Jurkat, Clone E6-1 (cell line): ENCODE results near the gene SPATA2.
A peak's percentile ranks its signal among the peaks of the same experiment; 100 is the strongest.

ENCODE experiments used
- DNase-seq: peaks from one replicate; pipeline ENCODE4 v3.0.0-alpha.2; 2011; ENCODE audit warnings: low read depth, low spot score
- H3K4me3 ChIP-seq: 2 replicates; pipeline ENCODE4 v1.5.1; 2011; ENCODE audit warnings: mild to moderate bottlenecking, low read length, control low read depth, moderate library complexity

The SPATA2 gene

GRCh38 chr20:49936153-49937026 lies 21.1 kb upstream of the SPATA2 start, which contains the start of gene RNF114:
Gene RNF114 (plus strand): TSS chr20:49936397. CDS start chr20:49936413, 16 bp downstream.
- DNase-seq: peak; percentile 86
- peak within 1 kb of the TSS; percentile 71 for H3K4me3 ChIP-seq

GRCh38 chr20:49935746-49936152 lies 20.4 kb upstream of the SPATA2 start:
- no peak for DNase-seq
- H3K4me3 ChIP-seq: peak overlapping the region; percentile 45

- no peak for DNase-seq
- no peak overlapping the region for H3K4me3 ChIP-seq
Observed at GRCh38 chr20:49929142-49929494, 13.8 kb upstream of the SPATA2 start.

- H3K4me3 ChIP-seq: no peak overlapping the region
- peak; percentile 81 for DNase-seq
Observed at GRCh38 chr20:49928411-49929141, 13.2 kb upstream of the SPATA2 start.

GRCh38 chr20:49925901-49926454 lies 10.6 kb upstream of the SPATA2 start:
- DNase-seq: no peak
- no peak overlapping the region for H3K4me3 ChIP-seq

- no peak overlapping the region for H3K4me3 ChIP-seq
- no peak for DNase-seq
Observed at GRCh38 chr20:49924247-49924646, 8.9 kb upstream of the SPATA2 start.

GRCh38 chr20:49919461-49919860 lies 4.1 kb upstream of the SPATA2 start:
- no peak overlapping the region for H3K4me3 ChIP-seq
- DNase-seq: no peak

GRCh38 chr20:49919009-49919408 lies 3.7 kb upstream of the SPATA2 start:
- no peak overlapping the region for H3K4me3 ChIP-seq
- no peak for DNase-seq

- DNase-seq: no peak
- no peak overlapping the region for H3K4me3 ChIP-seq
Observed at GRCh38 chr20:49918446-49918845, 3.1 kb upstream of the SPATA2 start.

- DNase-seq: no peak
Observed at GRCh38 chr20:49916146-49917002, 1.0 kb upstream of the SPATA2 start.

GRCh38 chr20:49915118-49915379 lies 280 bp downstream of the SPATA2 start:
- no peak for DNase-seq

More at GRCh38 chr20:49916146-49917002, 1.0 kb upstream of the SPATA2 start:
- peak overlapping the region; percentile 93 for H3K4me3 ChIP-seq

GRCh38 chr20:49914310-49915117 lies 815 bp downstream of the SPATA2 start:
- DNase-seq: no peak
- peak overlapping the region; percentile 93 for H3K4me3 ChIP-seq

More at GRCh38 chr20:49915118-49915379, 280 bp downstream of the SPATA2 start:
- H3K4me3 ChIP-seq: peak overlapping the region; percentile 93

GRCh38 chr20:49913399-49914047 lies 1.8 kb downstream of the SPATA2 start:
- no peak for DNase-seq
- H3K4me3 ChIP-seq: no peak overlapping the region; the same call in 1 of the 2 replicates

- no peak overlapping the region for H3K4me3 ChIP-seq
- DNase-seq: no peak
Observed at GRCh38 chr20:49910340-49910706, 5.0 kb downstream of the SPATA2 start.

GRCh38 chr20:49909499-49910339 lies 5.6 kb downstream of the SPATA2 start:
- no peak for DNase-seq
- H3K4me3 ChIP-seq: no peak overlapping the region

GRCh38 chr20:49908258-49908565 lies 7.1 kb downstream of the SPATA2 start:
- DNase-seq: no peak

More at GRCh38 chr20:49908258-49908565, 7.1 kb downstream of the SPATA2 start:
- H3K4me3 ChIP-seq: no peak overlapping the region
